Measurements from ENCODE around the gene HOPX.
"Not testable (repeated sequence)": the region's sequence is repeated elsewhere in the genome, so short reads cannot be mapped to it uniquely, and the experiment has no call there.

HOPX gene, protein sequence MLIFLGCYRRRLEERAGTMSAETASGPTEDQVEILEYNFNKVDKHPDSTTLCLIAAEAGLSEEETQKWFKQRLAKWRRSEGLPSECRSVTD

GRCh38 chr4:56681158-56681852, at the start of gene HOPX:
Gene HOPX, minus strand, starts transcription at chr4:56681296. Its CDS starts 23,480 bp downstream, at chr4:56657816.
- in situ Hi-C loops (cut with MboI; ENCODE audit: low sequenced_read_pairs), result no loop called here

- in situ Hi-C loops (cut with MboI; ENCODE audit: low sequenced_read_pairs), result no loop called here
These were observed 49.0 kb upstream of the HOPX start for GRCh38 chr4:56730097-56730496.

DNA sequence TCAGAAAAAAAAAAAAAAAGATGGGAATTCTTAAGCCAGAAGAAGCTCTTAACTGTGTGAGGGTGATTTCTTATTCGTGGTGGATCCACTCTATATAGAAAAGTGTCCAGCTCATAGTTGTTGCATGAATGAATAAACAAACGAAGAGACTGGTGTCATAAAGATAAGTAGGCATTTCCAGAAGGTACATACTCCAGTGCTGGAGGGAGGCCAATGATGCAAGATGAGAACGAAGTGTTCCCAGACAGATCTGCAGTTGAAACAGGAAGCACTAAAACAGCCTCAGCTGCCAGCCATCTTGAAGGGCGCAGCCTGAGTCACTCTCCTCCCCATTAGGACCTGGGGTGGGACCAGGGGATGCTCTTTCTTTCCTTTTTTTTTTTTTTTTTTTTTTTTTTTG, 47.4 kb upstream of the HOPX start:
- in situ Hi-C loops (cut with MboI; ENCODE audit: low sequenced_read_pairs), result no loop called here

DNA sequence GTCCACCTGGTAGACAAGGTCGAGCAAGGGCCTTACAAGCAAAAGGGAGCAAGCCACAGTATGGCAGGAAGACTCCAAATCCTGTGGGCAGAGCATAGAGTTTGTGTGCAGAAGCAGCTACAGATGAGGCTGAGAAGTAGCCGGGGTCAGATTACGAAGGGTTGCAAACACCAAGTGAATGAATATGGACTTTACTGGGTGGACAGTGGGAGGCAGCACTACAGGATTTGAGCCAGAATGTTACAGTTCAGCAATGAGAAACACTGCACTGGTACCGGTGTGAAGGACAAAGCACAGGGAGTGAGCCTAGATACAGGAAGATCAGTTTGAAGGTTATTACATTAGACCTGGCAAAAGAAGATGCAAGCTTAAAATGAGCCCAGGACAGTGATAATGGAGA, 46.1 kb upstream of the HOPX start:
- in situ Hi-C loops (cut with MboI; ENCODE audit: low sequenced_read_pairs), result no loop called here

GRCh38 chr4:56726593-56726992, 45.5 kb upstream of the HOPX start:
- in situ Hi-C loops (cut with MboI; ENCODE audit: low sequenced_read_pairs), result not testable (repeated sequence)

DNA sequence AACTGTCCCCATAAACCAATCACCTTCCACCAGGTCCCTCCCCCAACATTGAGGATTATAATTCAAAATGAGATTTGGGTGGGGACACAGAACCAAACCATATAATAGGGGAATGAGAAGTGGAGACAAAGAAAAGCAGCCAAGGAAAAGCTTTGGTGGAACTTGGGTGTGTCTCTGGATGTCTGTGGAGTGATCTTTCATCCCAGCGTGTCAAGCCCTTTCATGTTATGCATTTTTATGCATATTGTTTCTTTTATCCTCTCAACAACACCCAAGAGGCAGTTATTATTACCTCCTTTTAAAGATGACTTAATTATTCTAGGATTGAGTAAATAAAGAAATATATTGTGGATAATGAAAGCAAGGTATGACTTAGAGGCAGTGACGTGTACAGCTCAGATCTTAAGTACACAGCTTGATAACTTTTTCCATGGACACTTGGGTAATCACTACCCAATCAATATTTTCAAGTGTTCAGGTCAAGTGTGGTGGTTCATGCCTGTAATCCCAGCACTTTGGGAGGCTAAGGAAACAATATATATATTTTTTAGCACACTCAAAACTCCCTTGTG, 42.6 kb upstream of the HOPX start:
- in situ Hi-C loops (cut with MboI; ENCODE audit: low sequenced_read_pairs), result no loop called here

- in situ Hi-C loops (cut with MboI; ENCODE audit: low sequenced_read_pairs), result no loop called here
These were observed 42.1 kb upstream of the HOPX start for GRCh38 chr4:56723201-56723605.

GRCh38 chr4:56708146-56708545, 27.1 kb upstream of the HOPX start:
- in situ Hi-C loops (cut with MboI; ENCODE audit: low sequenced_read_pairs), result no loop called here

DNA sequence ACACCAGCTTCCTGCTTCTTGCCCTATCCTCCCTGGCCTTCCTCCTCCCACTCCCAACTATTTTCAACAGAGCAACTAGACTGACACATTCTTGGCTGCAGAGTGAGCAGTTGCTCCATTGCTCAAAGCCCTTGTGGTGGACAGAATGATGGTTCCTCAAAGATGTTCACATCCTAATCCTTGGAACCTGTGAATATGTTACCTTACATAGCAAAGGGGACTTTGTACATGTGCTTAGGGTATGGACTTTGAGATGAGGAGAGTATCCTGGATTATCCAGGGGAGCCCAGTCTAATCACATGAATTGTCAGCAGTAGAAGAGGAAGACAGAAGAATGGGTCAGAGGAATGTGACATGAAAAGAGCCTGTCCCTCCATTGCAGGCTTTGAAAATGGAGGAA, 24.9 kb upstream of the HOPX start:
- in situ Hi-C loops (cut with MboI; ENCODE audit: low sequenced_read_pairs), result no loop called here

- in situ Hi-C loops (cut with MboI; ENCODE audit: low sequenced_read_pairs), result no loop called here
These were observed 24.2 kb upstream of the HOPX start for GRCh38 chr4:56705334-56705733.

DNA sequence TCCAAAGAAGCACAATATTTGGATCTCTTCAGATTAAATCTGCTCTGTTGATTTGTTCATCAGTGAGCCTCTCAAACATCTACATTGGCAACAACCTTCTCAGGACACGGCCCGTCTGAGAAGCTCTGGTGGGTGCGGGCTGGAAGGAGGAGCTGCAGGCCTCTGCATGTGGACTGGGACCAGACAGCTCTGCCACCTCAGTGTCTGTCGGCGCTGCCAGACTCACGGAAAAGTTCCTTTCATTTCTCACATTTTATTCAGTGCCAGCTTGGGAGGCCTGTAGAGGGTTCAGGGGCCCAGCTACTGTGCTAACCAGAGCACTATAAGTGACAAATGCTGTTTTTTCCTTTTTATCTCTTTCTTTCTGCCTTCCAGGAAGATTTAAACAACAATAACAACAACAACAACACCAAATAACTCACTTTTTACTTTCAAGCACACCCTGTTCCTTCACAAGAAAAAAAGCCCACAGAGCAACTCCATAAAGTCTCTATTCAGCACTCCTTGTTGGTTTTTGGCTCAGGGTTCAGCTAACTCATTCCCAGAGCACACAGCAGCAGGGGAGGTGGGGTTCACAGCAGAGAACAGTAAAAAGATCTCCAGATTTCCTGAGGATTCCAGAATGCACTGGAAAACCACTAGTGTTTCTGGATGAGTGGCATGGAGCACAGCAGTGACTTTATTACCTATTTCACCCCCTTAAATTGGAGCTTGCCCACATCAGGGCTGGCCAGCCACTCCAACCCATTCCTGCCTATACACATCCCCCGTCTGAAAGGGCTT, 23.2 kb upstream of the HOPX start:
- in situ Hi-C loops (cut with MboI; ENCODE audit: low sequenced_read_pairs), result no loop called here

DNA sequence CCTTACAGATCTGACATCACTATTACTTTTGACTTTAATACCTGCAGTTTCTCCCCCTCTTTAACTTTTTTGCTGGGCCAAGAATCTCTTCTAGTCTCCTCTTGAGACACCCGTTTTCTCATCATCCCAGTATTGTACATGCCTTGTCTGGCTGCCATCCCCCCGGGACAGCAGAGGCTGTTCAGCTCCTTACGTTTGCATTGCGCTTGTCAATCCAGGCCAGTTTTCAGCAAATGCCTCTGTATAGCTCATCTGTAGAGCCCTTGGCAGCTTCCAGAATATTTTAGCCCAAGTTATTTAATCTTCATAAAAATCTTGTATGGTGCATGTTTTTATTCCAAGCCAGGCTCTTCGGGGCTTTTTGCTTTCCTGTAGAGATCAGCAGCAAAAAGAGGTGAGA, 22.3 kb upstream of the HOPX start:
- in situ Hi-C loops (cut with MboI; ENCODE audit: low sequenced_read_pairs), result no loop called here

GRCh38 chr4:56701644-56702043, 20.5 kb upstream of the HOPX start:
- in situ Hi-C loops (cut with MboI; ENCODE audit: low sequenced_read_pairs), result no loop called here

GRCh38 chr4:56701161-56701480, 20.0 kb upstream of the HOPX start:
- in situ Hi-C loops (cut with MboI; ENCODE audit: low sequenced_read_pairs), result no loop called here

DNA sequence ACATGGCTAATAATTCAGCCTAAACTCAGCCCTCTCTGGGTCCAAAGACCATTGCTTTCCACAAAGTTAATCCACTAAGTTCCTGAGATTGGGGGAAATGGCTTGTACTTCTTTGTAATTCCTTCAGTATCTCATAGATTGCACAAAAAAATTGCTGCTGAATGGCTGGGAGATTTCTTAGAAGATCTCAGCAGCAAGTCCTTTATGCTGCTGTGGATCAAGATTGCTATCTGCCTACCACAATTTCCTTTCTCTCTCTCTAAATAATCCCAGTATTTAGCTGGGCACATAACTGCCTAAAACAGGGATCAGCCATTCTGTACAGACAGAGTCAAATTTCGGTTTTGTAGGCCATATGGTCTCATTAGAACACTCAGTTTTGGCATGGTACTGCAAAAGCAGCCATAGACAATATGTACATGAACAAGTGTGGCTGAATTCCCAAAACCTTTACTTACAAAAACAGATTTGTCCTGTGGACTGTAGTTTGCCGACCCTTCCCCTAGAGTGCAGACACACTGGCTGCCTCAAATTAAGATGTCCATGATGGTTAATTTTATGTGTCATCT, 18.5 kb upstream of the HOPX start:
- in situ Hi-C loops (cut with MboI; ENCODE audit: low sequenced_read_pairs), result no loop called here

- in situ Hi-C loops (cut with MboI; ENCODE audit: low sequenced_read_pairs), result no loop called here
These were observed 17.2 kb upstream of the HOPX start for GRCh38 chr4:56698329-56698728.

DNA sequence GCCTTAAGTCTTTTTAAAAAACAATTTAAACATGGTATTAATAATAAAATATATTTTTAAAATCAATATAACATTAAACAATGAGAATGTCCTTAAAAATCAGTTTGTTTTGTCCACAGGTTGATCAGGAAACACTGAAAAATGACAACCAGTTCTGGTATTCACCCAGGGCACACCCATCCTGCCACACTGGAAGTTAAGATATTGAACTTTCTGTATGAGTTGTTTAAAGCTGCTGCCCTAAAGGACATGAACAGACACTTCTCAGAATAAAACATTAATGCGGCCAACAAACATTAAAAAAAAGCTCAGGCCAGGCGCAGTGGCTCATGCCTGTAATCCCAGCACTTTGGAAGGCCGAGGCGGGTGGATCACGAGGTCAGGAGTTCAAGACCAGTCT, 15.0 kb upstream of the HOPX start:
- in situ Hi-C loops (cut with MboI; ENCODE audit: low sequenced_read_pairs), result no loop called here

DNA sequence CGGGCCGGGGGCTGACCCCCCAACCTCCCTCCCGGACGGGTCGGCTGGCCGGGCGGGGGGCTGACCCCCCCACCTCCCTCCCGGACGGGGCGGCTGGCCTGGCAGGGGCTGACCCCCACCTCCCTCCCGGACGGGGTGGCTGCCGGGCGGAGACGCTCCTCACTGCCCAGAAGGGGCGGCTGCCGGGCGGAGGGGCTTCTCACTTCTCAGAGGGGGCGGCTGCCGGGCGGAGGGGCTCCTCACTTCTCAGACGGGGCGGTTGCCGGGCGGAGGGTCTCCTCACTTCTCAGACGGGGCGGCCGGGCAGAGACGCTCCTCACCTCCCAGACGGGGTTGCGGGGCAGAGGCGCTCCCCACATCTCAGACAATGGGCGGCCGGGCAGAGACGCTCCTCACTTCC, 12.4 kb upstream of the HOPX start:
- in situ Hi-C loops (cut with MboI; ENCODE audit: low sequenced_read_pairs), result not testable (repeated sequence)

- in situ Hi-C loops (cut with MboI; ENCODE audit: low sequenced_read_pairs), result no loop called here
These were observed 11.5 kb upstream of the HOPX start for GRCh38 chr4:56692576-56692975.

DNA sequence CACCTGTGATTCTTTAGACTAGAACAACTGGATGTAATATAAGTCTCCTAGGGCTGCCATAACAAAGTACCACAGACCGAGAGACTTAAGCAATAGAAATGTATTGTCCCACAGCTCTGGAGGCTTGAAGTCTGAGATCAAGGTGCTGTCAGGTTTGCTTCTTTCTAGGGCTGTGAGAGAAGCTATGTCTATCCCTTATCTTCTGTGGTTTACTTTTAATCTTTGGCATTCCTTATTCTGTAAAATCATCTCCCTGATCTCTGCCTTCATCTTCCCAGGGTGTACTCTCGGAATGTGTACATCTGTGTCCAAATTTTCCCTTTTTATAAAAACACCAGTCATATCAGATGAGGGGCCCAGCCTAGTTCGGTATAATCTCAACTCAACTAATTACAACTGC, 10.3 kb upstream of the HOPX start:
- in situ Hi-C loops (cut with MboI; ENCODE audit: low sequenced_read_pairs), result no loop called here

DNA sequence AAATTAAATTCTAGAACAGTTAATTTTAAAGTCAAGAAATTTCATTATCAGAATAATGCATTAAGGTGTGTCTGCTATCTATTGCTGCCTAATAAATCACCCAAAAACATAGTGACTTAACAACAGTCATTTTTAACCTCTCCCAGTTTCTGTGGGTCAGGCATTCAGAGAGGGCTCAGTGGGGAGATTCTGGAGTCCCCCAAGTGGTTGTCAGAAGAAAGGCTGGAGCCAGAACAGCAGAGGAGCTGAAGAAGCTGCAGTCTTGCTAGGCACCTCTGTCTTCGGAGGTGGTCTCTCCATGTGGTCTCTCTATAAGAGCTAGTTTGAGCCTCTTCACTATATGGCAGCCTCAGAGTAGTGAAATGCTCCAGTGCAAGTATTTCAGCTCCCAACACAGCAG, 9.3 kb upstream of the HOPX start:
- in situ Hi-C loops (cut with MboI; ENCODE audit: low sequenced_read_pairs), result no loop called here
